Activated CD4-positive, CD25-positive, alpha-beta regulatory T cell treated with anti-CD3 and anti-CD28 coated beads, Interleukin-2, amount 50 U/mL, for 24 hours (primary cell): Measurements from ENCODE around the gene SKA3.
A peak's percentile ranks its signal among the peaks of the same experiment; 100 is the strongest.
"Not testable (repeated sequence)": the region's sequence is repeated elsewhere in the genome, so short reads cannot be mapped to it uniquely, and the experiment has no call there.

Experiments
- ATAC-seq, 2 donors: fragments of 150-1000 bp; cut with Tn5 transposase; one replicate each; pipeline ENCODE4 v1.10.0; 2021; ENCODE audit warnings: mild to moderate bottlenecking in 1 of 2, moderate library complexity in 1 of 2

SKA3 gene

GRCh38 chr13:21165606-21166005, 10.7 kb downstream of the SKA3 start:
- ATAC-seq: not testable (repeated sequence)

- ATAC-seq: no peak
These were observed 11.7 kb downstream of the SKA3 start for GRCh38 chr13:21164631-21165030.

GRCh38 chr13:21152251-21152899, 24.0 kb downstream of the SKA3 start:
- ATAC-seq: no peak

GRCh38 chr13:21150013-21150412, 26.3 kb downstream of the SKA3 start:
- ATAC-seq: no peak

- ATAC-seq: no peak
These were observed 26.8 kb downstream of the SKA3 start for GRCh38 chr13:21149568-21149967.

GRCh38 chr13:21148557-21149258, 27.6 kb downstream of the SKA3 start:
- peak in 1 of 2 donors; percentile 53 for ATAC-seq

GRCh38 chr13:21147827-21148226, 28.5 kb downstream of the SKA3 start:
- ATAC-seq: no peak

- no peak for ATAC-seq
These were observed 33.6 kb downstream of the SKA3 start for GRCh38 chr13:21142766-21143165.

- no peak for ATAC-seq
These were observed 37.0 kb downstream of the SKA3 start for GRCh38 chr13:21139374-21139773.

GRCh38 chr13:21138561-21138960, 37.8 kb downstream of the SKA3 start:
- ATAC-seq: no peak

GRCh38 chr13:21137696-21138095, 38.7 kb downstream of the SKA3 start:
- ATAC-seq: no peak

GRCh38 chr13:21135833-21136232, 40.5 kb downstream of the SKA3 start:
- not testable (repeated sequence) for ATAC-seq

- ATAC-seq: no peak
These were observed 41.9 kb downstream of the SKA3 start for GRCh38 chr13:21134475-21134874.

- ATAC-seq: no peak
These were observed 43.3 kb downstream of the SKA3 start for GRCh38 chr13:21133077-21133476.

- ATAC-seq: no peak
These were observed 46.2 kb downstream of the SKA3 start for GRCh38 chr13:21130116-21130515.

- ATAC-seq: no peak
These were observed 51.5 kb downstream of the SKA3 start for GRCh38 chr13:21124852-21125251.

GRCh38 chr13:21123956-21124355, 52.4 kb downstream of the SKA3 start:
- no peak for ATAC-seq

- no peak for ATAC-seq
These were observed 54.7 kb downstream of the SKA3 start for GRCh38 chr13:21121616-21122015.

GRCh38 chr13:21120191-21120590, 56.2 kb downstream of the SKA3 start:
- ATAC-seq: no peak

GRCh38 chr13:21119526-21119925, 56.8 kb downstream of the SKA3 start:
- no peak for ATAC-seq

GRCh38 chr13:21118180-21118579, 58.2 kb downstream of the SKA3 start:
- no peak for ATAC-seq

- no peak for ATAC-seq
These were observed 59.1 kb downstream of the SKA3 start for GRCh38 chr13:21117104-21117809.

- no peak for ATAC-seq
These were observed 60.2 kb downstream of the SKA3 start for GRCh38 chr13:21116141-21116540.

- no peak for ATAC-seq
These were observed 61.1 kb downstream of the SKA3 start for GRCh38 chr13:21115231-21115630.
